Tibial artery (tissue), 4 donors: Measurements from ENCODE around the gene CYBRD1.

Experiments
- DNase-seq, 2 donors: peaks; one replicate each; pipeline ENCODE4 v3.0.0-alpha.2; 2019
- H3K27ac ChIP-seq, 2 donors: fragments of 200-600 bp; sonication (generic) in 1 of 2; 1 replicate in 1 of 2; 2 replicates in 1 of 2; pipeline ENCODE4 v1.5.1; 2018 to 2019; ENCODE audit warnings: mild to moderate bottlenecking in 1 of 2
- H3K27me3 ChIP-seq, 2 donors: fragments of 200-600 bp; sonication (generic) in 1 of 2; one replicate each; pipeline versions ENCODE4 v1.5.1 to v1.6.0; 2016 to 2019
- H3K36me3 ChIP-seq, 3 donors: fragments of 200-600 bp; sonication (generic) in 2 of 3; one replicate each; pipeline ENCODE4 v1.5.1; 2016 to 2019; ENCODE audit warnings: mild to moderate bottlenecking in 2 of 3
- H3K4me1 ChIP-seq, 4 donors: fragments of 200-600 bp; sonication (generic) in 2 of 4; 1 replicate in 3 of 4; 2 replicates in 1 of 4; pipeline ENCODE4 v1.5.1; 2016 to 2019
- H3K4me3 ChIP-seq, 2 donors: fragments of 200-600 bp; sonication (generic) in 1 of 2; 1 replicate in 1 of 2; 2 replicates in 1 of 2; pipeline ENCODE4 v1.5.1; 2018 to 2019; ENCODE audit warnings: mild to moderate bottlenecking in 2 of 2
- H3K9me3 ChIP-seq, 3 donors: fragments of 200-600 bp; sonication (generic) in 1 of 3; one replicate each; pipeline ENCODE4 v1.5.1; 2016 to 2019
- intact Hi-C: fragments of 100-400 bp; cut with DNase I; formaldehyde crosslinking; loops from one replicate; pipeline ENCODE4 v1.15.0; 2023; ENCODE audit warnings: low total_unique reads
- TF ChIP-seq, protein P1 (sequence below), 2 experiments: fragments of 200-600 bp in 1 of 2; fragments of 450-650 bp in 1 of 2; IDR thresholded peaks; one replicate each; pipeline ENCODE4 v1.5.1; 2017 to 2019; ENCODE audit warnings: antibody characterized with exemption in 2 of 2, mild to moderate bottlenecking in 1 of 2, moderate library complexity in 1 of 2

CYBRD1 gene

GRCh38 chr2:171547720-171548119, 25.4 kb downstream of the CYBRD1 start:
- Histone ChIP-seq H3K4me3 (no peak overlapping the region), H3K9me3 (no peaks in the 10 kb centered on the region), H3K27ac (no peak overlapping the region), H3K4me1 (peaks cover 0 to 3% (median 0%) of the 10 kb centered on the region in 4 donors), H3K36me3 (peaks cover 17 to 27% (median 27%) of the 10 kb centered on the region in 3 donors), H3K27me3 (no peaks in the 10 kb centered on the region)
- no peak for DNase-seq
- TF ChIP-seq, protein P1, sequence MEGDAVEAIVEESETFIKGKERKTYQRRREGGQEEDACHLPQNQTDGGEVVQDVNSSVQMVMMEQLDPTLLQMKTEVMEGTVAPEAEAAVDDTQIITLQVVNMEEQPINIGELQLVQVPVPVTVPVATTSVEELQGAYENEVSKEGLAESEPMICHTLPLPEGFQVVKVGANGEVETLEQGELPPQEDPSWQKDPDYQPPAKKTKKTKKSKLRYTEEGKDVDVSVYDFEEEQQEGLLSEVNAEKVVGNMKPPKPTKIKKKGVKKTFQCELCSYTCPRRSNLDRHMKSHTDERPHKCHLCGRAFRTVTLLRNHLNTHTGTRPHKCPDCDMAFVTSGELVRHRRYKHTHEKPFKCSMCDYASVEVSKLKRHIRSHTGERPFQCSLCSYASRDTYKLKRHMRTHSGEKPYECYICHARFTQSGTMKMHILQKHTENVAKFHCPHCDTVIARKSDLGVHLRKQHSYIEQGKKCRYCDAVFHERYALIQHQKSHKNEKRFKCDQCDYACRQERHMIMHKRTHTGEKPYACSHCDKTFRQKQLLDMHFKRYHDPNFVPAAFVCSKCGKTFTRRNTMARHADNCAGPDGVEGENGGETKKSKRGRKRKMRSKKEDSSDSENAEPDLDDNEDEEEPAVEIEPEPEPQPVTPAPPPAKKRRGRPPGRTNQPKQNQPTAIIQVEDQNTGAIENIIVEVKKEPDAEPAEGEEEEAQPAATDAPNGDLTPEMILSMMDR (IDR thresholded peaks at IDR 0.05) = no peak
- intact Hi-C loops = no loop called here

DNA sequence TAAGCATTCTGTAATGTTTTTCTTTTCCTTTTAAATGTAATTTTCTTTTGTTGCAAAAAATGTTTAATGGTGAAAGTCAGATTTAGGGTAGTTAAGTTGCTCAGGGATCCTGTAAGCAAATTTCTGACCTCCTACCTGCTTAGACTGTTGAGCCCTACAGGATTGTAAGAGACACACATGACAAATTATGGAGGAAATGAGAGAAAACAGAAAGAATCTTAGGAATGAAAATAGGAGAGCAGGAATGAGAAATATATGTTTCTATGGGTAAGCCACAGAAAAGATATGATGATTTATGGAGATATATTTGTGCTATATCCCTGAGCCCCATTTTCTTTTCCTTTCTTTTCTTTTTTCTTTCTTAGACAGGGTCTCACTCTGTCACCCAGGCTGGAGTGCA, 28.3 kb downstream of the CYBRD1 start:
- TF ChIP-seq, protein P1 (IDR thresholded peaks at IDR 0.05) = no peak
- DNase-seq = no peak
- H3K9me3 ChIP-seq = no peaks in the 10 kb centered on the region
- no peaks in the 10 kb centered on the region for H3K27me3 ChIP-seq
- H3K4me1 ChIP-seq = peaks cover 0 to 3% (median 0%) of the 10 kb centered on the region in 4 donors
- no peak overlapping the region for H3K27ac ChIP-seq
- H3K36me3 ChIP-seq = peaks cover 24 to 40% (median 26%) of the 10 kb centered on the region in 3 donors
- no peak overlapping the region for H3K4me3 ChIP-seq
- intact Hi-C loops = no loop called here

DNA sequence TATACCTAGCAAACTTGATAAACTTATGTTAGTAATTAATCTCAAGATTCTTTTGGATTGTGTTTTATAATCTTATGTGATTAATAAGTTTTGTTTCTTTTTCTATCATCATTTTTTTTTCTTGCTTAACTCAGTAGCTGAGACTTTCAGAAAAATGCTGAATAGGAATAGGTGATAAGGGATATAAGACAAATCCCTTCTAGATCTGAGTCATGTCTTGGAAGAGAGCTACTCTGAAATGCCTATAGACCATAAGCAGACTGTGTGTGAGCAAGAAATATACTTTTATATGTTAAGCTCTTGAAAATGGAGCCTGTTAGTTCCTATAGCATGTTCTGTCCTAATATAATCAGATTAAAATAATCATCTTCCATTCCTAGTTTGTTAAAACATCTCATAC, 29.6 kb downstream of the CYBRD1 start:
- H3K27ac ChIP-seq = no peak overlapping the region
- intact Hi-C loops = no loop called here

GRCh38 chr2:171553236-171553635, 31.0 kb downstream of the CYBRD1 start:
- DNase-seq = no peak
- H3K9me3 ChIP-seq = no peaks in the 10 kb centered on the region
- H3K4me3 ChIP-seq = no peak overlapping the region
- intact Hi-C loops = no loop called here
- TF ChIP-seq, protein P1 (IDR thresholded peaks at IDR 0.05) = no peak
- no peak overlapping the region for H3K27ac ChIP-seq
- no peaks in the 10 kb centered on the region for H3K27me3 ChIP-seq
- H3K4me1 ChIP-seq = no peaks in the 10 kb centered on the region
- peaks cover 38 to 52% (median 42%) of the 10 kb centered on the region in 3 donors for H3K36me3 ChIP-seq

More for the DNA sequence above, 29.6 kb downstream of the CYBRD1 start:
- H3K4me1 ChIP-seq = no peaks in the 10 kb centered on the region
- H3K4me3 ChIP-seq = no peak overlapping the region
- no peaks in the 10 kb centered on the region for H3K9me3 ChIP-seq
- TF ChIP-seq, protein P1 (IDR thresholded peaks at IDR 0.05) = no peak
- H3K36me3 ChIP-seq = peaks cover 36 to 52% (median 37%) of the 10 kb centered on the region in 3 donors
- H3K27me3 ChIP-seq = no peaks in the 10 kb centered on the region
- DNase-seq = no peak

- Histone ChIP-seq H3K27ac (no peak overlapping the region), H3K27me3 (no peaks in the 10 kb centered on the region), H3K4me3 (no peak overlapping the region), H3K9me3 (no peaks in the 10 kb centered on the region), H3K4me1 (no peaks in the 10 kb centered on the region), H3K36me3 (peaks cover 38 to 52% (median 42%) of the 10 kb centered on the region in 3 donors)
- TF ChIP-seq, protein P1 (IDR thresholded peaks at IDR 0.05) = no peak
- intact Hi-C loops = no loop called here
- no peak for DNase-seq
These were observed 31.6 kb downstream of the CYBRD1 start for GRCh38 chr2:171553858-171554257.
